NCI-H2196 treated with DMSO at 0.1 percent for 48 hours (cell line): Measurements from ENCODE around the gene SPRR2E.
"Not testable (repeated sequence)": the region's sequence is repeated elsewhere in the genome, so short reads cannot be mapped to it uniquely, and the experiment has no call there.

Source experiments
- DNase-seq: peaks from one replicate; lab custom pipeline; 2025; ENCODE audit not compliant: unreplicated experiment; lab: John Stamatoyannopoulos, UW

SPRR2E gene

GRCh38 chr1:153070243-153070642 is 24.1 kb downstream of the SPRR2E start:
- DNase-seq: no peak

- no peak for DNase-seq
Measured at GRCh38 chr1:153058826-153059784, 35.2 kb downstream of the SPRR2E start.

- no peak for DNase-seq
Measured at GRCh38 chr1:153058154-153058553, 36.2 kb downstream of the SPRR2E start.

- DNase-seq: no peak
Measured at GRCh38 chr1:153057375-153057774, 37.0 kb downstream of the SPRR2E start, which contains the start of gene SPRR2A. TSS of gene SPRR2A (minus strand) at chr1:153057512. CDS start at chr1:153056735, 777 bp downstream.

GRCh38 chr1:153056111-153056510 is 38.2 kb downstream of the SPRR2E start:
- not testable (repeated sequence) for DNase-seq

- no peak for DNase-seq
Measured at GRCh38 chr1:153049211-153049610, 45.1 kb downstream of the SPRR2E start.
